IPS-NIHi7 (cell line): ENCODE measurements around the gene SWT1.

Experiments used
- DNase-seq: peaks from one replicate; pipeline ENCODE4 v3.0.0; 2012; ENCODE audit warnings: mixed read lengths; ENCODE audit errors: extremely low spot score

SWT1 gene

GRCh38 chr1:185288435-185288834 is 131.5 kb downstream of the SWT1 start:
- DNase-seq = no peak

GRCh38 chr1:185289880-185290279 is 132.9 kb downstream of the SWT1 start:
- DNase-seq = no peak

- no peak for DNase-seq
These were observed 134.2 kb downstream of the SWT1 start for GRCh38 chr1:185291159-185291558.

GRCh38 chr1:185291652-185292051 is 134.7 kb downstream of the SWT1 start:
- DNase-seq = no peak

- DNase-seq = no peak
These were observed 135.3 kb downstream of the SWT1 start for GRCh38 chr1:185292237-185292636.

- no peak for DNase-seq
These were observed 137.1 kb downstream of the SWT1 start for GRCh38 chr1:185293967-185294542.

- no peak for DNase-seq
These were observed 138.1 kb downstream of the SWT1 start for GRCh38 chr1:185295091-185295490.

GRCh38 chr1:185297982-185298381 is 141.0 kb downstream of the SWT1 start:
- no peak for DNase-seq

- no peak for DNase-seq
These were observed 143.2 kb downstream of the SWT1 start for GRCh38 chr1:185300152-185300551.

GRCh38 chr1:185305419-185305818 is 148.5 kb downstream of the SWT1 start:
- DNase-seq = no peak

GRCh38 chr1:185308126-185308525 is 151.2 kb downstream of the SWT1 start:
- no peak for DNase-seq

GRCh38 chr1:185309566-185309965 is 152.6 kb downstream of the SWT1 start:
- no peak for DNase-seq

- DNase-seq = no peak
These were observed 154.7 kb downstream of the SWT1 start for GRCh38 chr1:185311589-185312225.

- no peak for DNase-seq
These were observed 155.6 kb downstream of the SWT1 start for GRCh38 chr1:185312361-185313138.

- no peak for DNase-seq
These were observed 157.4 kb downstream of the SWT1 start for GRCh38 chr1:185314411-185314810.

GRCh38 chr1:185315445-185316071 is 158.6 kb downstream of the SWT1 start:
- DNase-seq = no peak

GRCh38 chr1:185316163-185317033 is 159.4 kb downstream of the SWT1 start:
- peak; percentile 80 for DNase-seq

- peak; percentile 93 for DNase-seq
These were observed 160.3 kb downstream of the SWT1 start, which contains the start of gene IVNS1ABP for GRCh38 chr1:185317034-185317885. TSS of gene IVNS1ABP (minus strand) at chr1:185317243. CDS start at chr1:185309493, 7,750 bp downstream.

GRCh38 chr1:185317886-185318310 is 160.9 kb downstream of the SWT1 start:
- DNase-seq = peak; percentile 39

- DNase-seq = no peak
These were observed 161.6 kb downstream of the SWT1 start for GRCh38 chr1:185318431-185319138.
